ENCODE data around the gene APLP2.

DNA sequence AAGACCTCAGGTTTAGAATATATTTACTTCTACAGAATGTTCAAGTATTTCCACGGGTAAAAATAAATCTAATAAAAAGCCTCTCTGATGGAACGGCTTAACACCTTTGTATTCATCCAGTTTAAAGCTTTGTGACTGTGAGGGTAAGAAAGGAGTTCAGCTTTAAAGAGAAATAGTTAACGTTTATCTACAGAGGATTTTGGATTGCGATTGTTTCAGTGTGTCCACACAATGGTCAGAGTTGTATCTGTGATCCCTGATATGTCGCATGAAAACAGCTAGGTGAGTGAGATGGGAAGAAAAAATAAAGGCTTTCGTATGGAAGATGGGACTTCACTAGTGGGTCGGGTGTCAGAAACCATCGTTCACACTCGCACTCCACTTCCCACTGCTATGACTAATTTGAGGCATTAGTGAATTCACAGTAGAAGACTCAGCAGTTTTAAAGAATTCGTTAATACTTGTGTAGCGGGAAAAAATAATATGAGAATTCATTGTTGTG, 1.6 kb downstream of the APLP2 start:
- TF ChIP-seq MBD4 (IDR thresholded peaks at IDR 0.05; ENCODE audit: borderline replicate concordance, low read length) (no peak), CHD2 (IDR thresholded peaks at IDR 0.05; ENCODE audit: low read depth, low read length) (no peak), GATAD1 (CRISPR knock-in tag; IDR thresholded peaks at IDR 0.05) (no peak), POGZ (CRISPR knock-in tag; IDR thresholded peaks at IDR 0.05) (no peak)
- TF ChIP-seq, protein P1, sequence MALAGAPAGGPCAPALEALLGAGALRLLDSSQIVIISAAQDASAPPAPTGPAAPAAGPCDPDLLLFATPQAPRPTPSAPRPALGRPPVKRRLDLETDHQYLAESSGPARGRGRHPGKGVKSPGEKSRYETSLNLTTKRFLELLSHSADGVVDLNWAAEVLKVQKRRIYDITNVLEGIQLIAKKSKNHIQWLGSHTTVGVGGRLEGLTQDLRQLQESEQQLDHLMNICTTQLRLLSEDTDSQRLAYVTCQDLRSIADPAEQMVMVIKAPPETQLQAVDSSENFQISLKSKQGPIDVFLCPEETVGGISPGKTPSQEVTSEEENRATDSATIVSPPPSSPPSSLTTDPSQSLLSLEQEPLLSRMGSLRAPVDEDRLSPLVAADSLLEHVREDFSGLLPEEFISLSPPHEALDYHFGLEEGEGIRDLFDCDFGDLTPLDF (CRISPR knock-in tag; IDR thresholded peaks at IDR 0.05): no peak
- TF ChIP-seq, protein P2, sequence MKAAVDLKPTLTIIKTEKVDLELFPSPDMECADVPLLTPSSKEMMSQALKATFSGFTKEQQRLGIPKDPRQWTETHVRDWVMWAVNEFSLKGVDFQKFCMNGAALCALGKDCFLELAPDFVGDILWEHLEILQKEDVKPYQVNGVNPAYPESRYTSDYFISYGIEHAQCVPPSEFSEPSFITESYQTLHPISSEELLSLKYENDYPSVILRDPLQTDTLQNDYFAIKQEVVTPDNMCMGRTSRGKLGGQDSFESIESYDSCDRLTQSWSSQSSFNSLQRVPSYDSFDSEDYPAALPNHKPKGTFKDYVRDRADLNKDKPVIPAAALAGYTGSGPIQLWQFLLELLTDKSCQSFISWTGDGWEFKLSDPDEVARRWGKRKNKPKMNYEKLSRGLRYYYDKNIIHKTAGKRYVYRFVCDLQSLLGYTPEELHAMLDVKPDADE (CRISPR knock-in tag; IDR thresholded peaks at IDR 0.05): no peak
- TF ChIP-seq, protein P3, sequence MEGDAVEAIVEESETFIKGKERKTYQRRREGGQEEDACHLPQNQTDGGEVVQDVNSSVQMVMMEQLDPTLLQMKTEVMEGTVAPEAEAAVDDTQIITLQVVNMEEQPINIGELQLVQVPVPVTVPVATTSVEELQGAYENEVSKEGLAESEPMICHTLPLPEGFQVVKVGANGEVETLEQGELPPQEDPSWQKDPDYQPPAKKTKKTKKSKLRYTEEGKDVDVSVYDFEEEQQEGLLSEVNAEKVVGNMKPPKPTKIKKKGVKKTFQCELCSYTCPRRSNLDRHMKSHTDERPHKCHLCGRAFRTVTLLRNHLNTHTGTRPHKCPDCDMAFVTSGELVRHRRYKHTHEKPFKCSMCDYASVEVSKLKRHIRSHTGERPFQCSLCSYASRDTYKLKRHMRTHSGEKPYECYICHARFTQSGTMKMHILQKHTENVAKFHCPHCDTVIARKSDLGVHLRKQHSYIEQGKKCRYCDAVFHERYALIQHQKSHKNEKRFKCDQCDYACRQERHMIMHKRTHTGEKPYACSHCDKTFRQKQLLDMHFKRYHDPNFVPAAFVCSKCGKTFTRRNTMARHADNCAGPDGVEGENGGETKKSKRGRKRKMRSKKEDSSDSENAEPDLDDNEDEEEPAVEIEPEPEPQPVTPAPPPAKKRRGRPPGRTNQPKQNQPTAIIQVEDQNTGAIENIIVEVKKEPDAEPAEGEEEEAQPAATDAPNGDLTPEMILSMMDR (CRISPR knock-in tag; IDR thresholded peaks at IDR 0.05): no peak

All from HepG2 (cell line).